ENCODE results near the gene PRKCA.

PRKCA gene

GRCh38 chr17:66494023-66494803 is 191.8 kb downstream of the PRKCA start:
- DNase-seq = peak; percentile 48

GRCh38 chr17:66495035-66495434 is 192.6 kb downstream of the PRKCA start:
- no peak for DNase-seq

GRCh38 chr17:66496306-66496705 is 193.9 kb downstream of the PRKCA start:
- DNase-seq = no peak

GRCh38 chr17:66498580-66498979 is 196.2 kb downstream of the PRKCA start:
- no peak for DNase-seq

GRCh38 chr17:66506641-66507040 is 204.2 kb downstream of the PRKCA start:
- no peak for DNase-seq

GRCh38 chr17:66507103-66507923 is 204.9 kb downstream of the PRKCA start:
- DNase-seq = peak; percentile 51

DNA sequence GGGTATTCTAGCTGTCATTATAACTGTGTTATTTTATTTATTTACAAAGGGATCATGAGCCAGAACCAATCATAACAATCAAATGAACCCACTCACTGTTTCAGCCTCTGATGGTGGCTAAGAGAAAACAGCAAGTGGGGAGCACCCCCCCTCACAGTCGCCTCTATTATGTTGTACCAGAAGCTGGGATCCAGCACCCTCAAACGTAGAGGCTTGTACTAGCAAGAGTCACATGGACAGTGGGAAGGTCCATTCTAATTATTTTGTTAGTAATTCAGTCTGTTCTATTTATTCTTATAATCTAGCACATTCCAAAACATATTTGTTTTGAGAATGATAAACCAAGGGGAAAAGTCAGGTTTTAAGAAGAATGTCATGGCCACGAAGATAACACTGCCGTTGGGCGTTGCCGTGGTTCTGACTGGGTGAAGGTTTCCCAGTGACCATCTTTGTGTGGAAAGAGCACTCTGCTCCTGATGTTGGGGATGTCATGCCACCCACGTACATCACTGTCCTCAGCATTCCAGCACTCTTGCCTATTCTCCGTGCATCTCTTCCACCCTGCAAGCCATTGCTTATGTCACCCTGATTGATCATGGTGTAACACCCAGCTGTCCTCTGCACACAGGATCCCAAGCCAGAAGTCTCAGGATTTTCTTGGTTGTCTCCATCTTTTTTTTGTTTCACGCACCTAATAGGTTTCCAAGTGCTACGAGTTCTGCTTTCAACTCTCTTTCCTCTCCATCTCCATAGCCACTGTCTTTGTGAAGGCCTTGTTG is 205.8 kb downstream of the PRKCA start:
- no peak for DNase-seq

GRCh38 chr17:66508896-66509844 is 206.8 kb downstream of the PRKCA start:
- DNase-seq = peak; percentile 90

- DNase-seq = peak; percentile 55
Observed at GRCh38 chr17:66509926-66510325, 207.5 kb downstream of the PRKCA start.

GRCh38 chr17:66511135-66511534 is 208.7 kb downstream of the PRKCA start:
- DNase-seq = peak; percentile 76

- DNase-seq = peak; percentile 86
Observed at GRCh38 chr17:66514227-66514806, 211.9 kb downstream of the PRKCA start.

GRCh38 chr17:66515974-66516373 is 213.6 kb downstream of the PRKCA start:
- no peak for DNase-seq

DNA sequence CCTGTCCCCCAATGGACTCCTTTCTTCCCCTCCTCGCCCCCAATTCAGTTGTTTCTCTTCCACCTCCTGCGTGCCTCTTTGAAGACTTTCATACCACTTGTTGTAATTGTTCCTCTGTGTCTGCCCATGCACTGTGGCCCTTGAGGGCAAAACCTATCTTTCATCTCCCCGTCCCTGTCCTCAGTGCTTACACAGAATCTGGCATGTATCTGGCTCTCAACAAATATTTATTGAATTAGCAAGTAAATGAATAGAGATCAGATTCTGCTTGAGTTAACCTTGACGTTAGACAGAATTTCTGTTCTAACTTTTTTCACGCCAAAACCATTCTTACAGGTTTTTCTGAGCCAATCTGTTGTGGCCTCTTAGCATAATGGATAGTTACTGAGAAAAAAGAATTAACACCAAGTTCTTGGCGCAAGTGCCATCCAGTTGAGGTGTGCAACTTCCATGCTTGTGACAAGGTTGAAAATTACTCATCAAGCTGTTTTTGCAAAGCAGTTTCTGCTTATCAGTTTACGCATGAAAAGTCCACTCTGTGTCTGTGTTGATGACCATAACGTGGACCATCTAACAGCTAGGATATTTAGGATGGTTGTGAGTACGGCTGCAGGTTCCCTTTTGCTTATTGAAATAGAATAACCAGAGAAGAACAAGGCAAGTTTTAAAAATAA is 215.1 kb downstream of the PRKCA start:
- DNase-seq = peak; percentile 28

DNA sequence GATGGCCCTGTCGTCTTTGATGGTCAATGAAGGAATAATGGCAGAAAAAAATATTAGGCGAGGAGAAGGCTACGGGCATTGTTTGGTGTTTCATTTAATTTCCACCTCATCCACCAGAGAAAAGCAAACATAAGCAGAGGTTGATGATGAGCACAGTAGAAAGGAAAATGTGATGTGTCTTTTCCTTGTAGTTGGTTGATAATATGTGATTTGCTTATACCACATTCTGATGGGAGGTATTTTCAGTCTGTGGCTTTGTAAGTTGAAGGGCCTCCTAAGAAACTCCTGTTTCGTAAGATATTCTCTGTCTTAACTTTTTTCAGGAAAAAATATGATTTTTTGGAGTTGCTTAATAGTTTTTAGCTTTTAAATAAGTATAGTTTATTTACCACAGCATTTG is 215.7 kb downstream of the PRKCA start:
- DNase-seq = peak; percentile 49

- DNase-seq = no peak
Observed at GRCh38 chr17:66518677-66519076, 216.3 kb downstream of the PRKCA start.

DNA sequence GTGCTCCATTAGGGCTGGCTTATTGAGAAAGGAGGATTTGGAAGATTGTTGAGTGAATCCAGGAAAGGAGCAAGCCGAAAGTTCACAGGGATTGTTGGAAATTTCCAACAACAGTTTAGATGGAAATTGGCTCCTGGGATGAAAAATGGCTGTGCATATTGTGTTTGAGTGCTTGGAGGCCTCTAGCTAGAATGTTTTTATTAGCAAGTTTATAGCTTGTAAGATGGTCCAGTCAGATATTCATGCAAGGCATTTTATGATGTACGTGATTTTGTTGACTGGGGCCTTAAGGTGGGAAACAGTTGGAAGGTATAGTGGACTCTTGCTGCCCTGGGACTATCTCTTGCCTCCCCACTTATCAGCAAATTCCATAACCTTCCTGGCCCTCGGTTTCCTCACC is 216.7 kb downstream of the PRKCA start:
- DNase-seq = no peak

DNA sequence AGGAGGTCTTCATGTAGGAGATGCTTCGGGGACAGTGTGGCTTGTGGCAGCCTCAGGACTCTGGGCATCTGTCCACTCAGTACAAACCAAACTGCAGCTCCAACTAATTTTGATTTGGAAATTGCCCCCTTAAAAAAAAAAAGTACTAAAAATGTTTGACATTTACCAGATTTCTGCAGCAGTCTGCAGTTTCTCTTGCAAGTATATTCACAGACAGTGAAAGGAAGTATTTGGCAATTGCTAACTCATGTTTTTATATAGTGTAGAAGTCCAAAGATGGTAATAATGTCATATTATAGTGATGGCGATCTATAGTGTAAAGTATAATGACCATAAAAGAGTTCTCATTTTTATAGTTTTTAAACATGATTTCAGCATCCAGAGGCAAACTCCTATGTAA is 218.6 kb downstream of the PRKCA start:
- DNase-seq = no peak

GRCh38 chr17:66522591-66523272 is 220.3 kb downstream of the PRKCA start:
- DNase-seq = peak; percentile 46

DNA sequence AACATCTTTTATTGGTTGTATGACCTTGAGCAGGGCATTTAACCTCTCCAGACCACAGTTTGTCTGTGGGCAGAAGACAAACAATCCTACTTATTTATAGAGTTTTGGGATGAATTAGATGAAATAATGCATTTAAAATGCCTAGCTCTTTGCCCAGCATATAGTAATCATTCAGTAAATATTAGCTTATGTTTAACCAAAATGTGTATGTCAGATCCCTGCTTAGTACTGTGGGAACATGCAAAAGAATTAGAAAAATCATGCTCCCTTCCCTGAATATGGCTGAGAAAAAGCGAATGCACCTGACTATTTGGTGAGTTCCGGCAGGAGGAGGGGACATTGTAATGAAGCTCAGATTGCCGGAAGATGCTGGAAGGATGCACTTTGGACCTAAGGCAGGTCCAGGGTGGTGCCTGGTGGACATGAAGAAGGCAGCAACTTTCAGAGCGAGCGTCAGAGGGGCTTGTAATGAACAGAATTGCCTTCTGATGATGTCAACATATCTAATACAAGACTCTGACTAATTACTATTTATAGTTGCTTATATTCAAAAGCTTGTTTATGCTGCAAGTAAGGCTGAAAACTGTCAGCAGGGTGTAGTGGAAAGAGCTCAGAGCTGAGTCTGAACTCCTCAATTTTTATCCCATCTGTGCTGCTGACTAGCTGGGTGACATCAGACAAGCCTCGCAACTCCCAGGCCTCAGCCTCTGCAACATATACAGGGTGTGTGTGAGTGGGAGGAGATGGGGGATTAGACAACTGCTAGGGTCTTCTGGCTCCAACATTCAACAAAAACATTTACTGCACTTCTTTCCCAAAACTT is 221.2 kb downstream of the PRKCA start:
- DNase-seq = no peak

- DNase-seq = peak; percentile 63
Observed at GRCh38 chr17:66524877-66525276, 222.5 kb downstream of the PRKCA start.
